Neural cell (in vitro differentiated cells): ENCODE data around the gene PPARG.

Experiments used
- EP300 ChIP-seq: fragments of 450-650 bp; conservative IDR thresholded peaks from 2 replicates; pipeline ENCODE4 v1.6.1; 2014; ENCODE audit warnings: antibody characterized with exemption, mild to moderate bottlenecking, moderate library complexity; ENCODE audit not compliant: poor library complexity, severe bottlenecking
- EZH2 ChIP-seq: fragments of 200-600, 300-800 bp; shearing (Covaris generic), sonication (generic); IDR thresholded peaks from 2 replicates; pipeline ENCODE4 v1.6.1; 2014; ENCODE audit warnings: antibody characterized with exemption, low read length, borderline replicate concordance, mild to moderate bottlenecking; ENCODE audit not compliant: insufficient read depth, poor library complexity, severe bottlenecking
- MXI1 ChIP-seq: fragments of 450-650 bp; conservative IDR thresholded peaks from 2 replicates; pipeline ENCODE4 v1.6.1; 2014; ENCODE audit warnings: antibody characterized with exemption, mild to moderate bottlenecking; ENCODE audit not compliant: poor library complexity, severe bottlenecking
- POLR2AphosphoS5 ChIP-seq: IDR thresholded peaks from 2 replicates; pipeline ENCODE4 v1.6.1; 2012
- REST ChIP-seq: IDR thresholded peaks from 2 replicates; pipeline ENCODE4 v1.6.1; 2012; ENCODE audit warnings: borderline replicate concordance
- SMC3 ChIP-seq: fragments of 450-650 bp; conservative IDR thresholded peaks from 2 replicates; pipeline ENCODE4 v1.6.1; 2014; ENCODE audit warnings: antibody characterized with exemption, mild to moderate bottlenecking, moderate library complexity; ENCODE audit not compliant: poor library complexity
- TAF1 ChIP-seq: IDR thresholded peaks from 2 replicates; pipeline ENCODE4 v1.6.1; 2012; ENCODE audit warnings: low read depth
- TF ChIP-seq, protein P1 (sequence below): fragments of 450-650 bp; IDR thresholded peaks from 2 replicates; pipeline ENCODE4 v1.5.1; 2014; ENCODE audit warnings: antibody characterized with exemption, mild to moderate bottlenecking, moderate library complexity; ENCODE audit not compliant: poor library complexity, severe bottlenecking

DNA sequence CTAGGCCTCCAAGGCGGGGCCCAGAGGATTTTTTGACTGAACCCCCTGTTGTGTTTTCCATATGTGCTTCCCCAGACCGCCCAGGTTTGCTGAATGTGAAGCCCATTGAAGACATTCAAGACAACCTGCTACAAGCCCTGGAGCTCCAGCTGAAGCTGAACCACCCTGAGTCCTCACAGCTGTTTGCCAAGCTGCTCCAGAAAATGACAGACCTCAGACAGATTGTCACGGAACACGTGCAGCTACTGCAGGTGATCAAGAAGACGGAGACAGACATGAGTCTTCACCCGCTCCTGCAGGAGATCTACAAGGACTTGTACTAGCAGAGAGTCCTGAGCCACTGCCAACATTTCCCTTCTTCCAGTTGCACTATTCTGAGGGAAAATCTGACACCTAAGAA, 145.0 kb downstream of the PPARG start:
- TF ChIP-seq, protein P1, sequence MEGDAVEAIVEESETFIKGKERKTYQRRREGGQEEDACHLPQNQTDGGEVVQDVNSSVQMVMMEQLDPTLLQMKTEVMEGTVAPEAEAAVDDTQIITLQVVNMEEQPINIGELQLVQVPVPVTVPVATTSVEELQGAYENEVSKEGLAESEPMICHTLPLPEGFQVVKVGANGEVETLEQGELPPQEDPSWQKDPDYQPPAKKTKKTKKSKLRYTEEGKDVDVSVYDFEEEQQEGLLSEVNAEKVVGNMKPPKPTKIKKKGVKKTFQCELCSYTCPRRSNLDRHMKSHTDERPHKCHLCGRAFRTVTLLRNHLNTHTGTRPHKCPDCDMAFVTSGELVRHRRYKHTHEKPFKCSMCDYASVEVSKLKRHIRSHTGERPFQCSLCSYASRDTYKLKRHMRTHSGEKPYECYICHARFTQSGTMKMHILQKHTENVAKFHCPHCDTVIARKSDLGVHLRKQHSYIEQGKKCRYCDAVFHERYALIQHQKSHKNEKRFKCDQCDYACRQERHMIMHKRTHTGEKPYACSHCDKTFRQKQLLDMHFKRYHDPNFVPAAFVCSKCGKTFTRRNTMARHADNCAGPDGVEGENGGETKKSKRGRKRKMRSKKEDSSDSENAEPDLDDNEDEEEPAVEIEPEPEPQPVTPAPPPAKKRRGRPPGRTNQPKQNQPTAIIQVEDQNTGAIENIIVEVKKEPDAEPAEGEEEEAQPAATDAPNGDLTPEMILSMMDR: no peak
- TF ChIP-seq POLR2AphosphoS5 (no peak), EZH2 (no peak), SMC3 (no peak), REST (no peak), TAF1 (no peak), EP300 (no peak), MXI1 (no peak)
